T-helper 17 cell (primary cell): ENCODE measurements around the gene UGT1A4. TPM values are rescaled to one million over a fixed set of nuclear protein-coding genes. Genes with fewer than 3 reads are reported as not detected.
"Not testable (repeated sequence)": the region's sequence is repeated elsewhere in the genome, so short reads cannot be mapped to it uniquely, and the experiment has no call there.

Source experiments
- ATAC-seq: fragments of 150-1000 bp; cut with Tn5 transposase; 2 replicates; pipeline ENCODE4 v1.10.0; 2021; ENCODE audit warnings: mild to moderate bottlenecking, moderate library complexity
- DNase-seq, 3 donors: peaks; one replicate each; pipeline versions ENCODE4 v3.0.0 to v3.0.0-alpha.2; 2020 to 2021
- H3K9me3 ChIP-seq: one replicate; pipeline ENCODE4 v1.7.0; 2013; ENCODE audit warnings: low read length, mild to moderate bottlenecking; ENCODE audit not compliant: control insufficient read depth, poor library complexity, severe bottlenecking
- H3K27ac Mint-ChIP-seq: one replicate; pipeline ENCODE4 v1.8.0; 2022; ENCODE audit warnings: mild to moderate bottlenecking, moderate library complexity, mixed read lengths
- H3K27me3 Mint-ChIP-seq: one replicate; pipeline ENCODE4 v1.8.0; 2022; ENCODE audit warnings: mixed read lengths
- H3K36me3 Mint-ChIP-seq: one replicate; pipeline ENCODE4 v1.8.0; 2022; ENCODE audit warnings: low read depth, mixed read lengths
- H3K4me1 Mint-ChIP-seq: one replicate; pipeline ENCODE4 v1.8.0; 2022; ENCODE audit warnings: mild to moderate bottlenecking, mixed read lengths
- H3K4me3 Mint-ChIP-seq: one replicate; pipeline ENCODE4 v1.8.0; 2022; ENCODE audit warnings: mild to moderate bottlenecking, moderate library complexity, mixed read lengths
- total RNA-seq, 4 donors: library from RNA in 2 of 4; stranded (reverse) in 2 of 4; gene quantifications; one replicate each; pipeline ENCODE4 v1.2.3 and lab custom pipeline; 2022 to 2026

The UGT1A4 gene
- total RNA-seq, 2 donors from 2014 or later: not detected

- Mint-ChIP-seq H3K4me1 (no peaks in the 10 kb centered on the region), H3K27ac (no peak overlapping the region), H3K4me3 (no peak overlapping the region), H3K27me3 (peaks cover 40% of the 10 kb centered on the region), H3K36me3 (no peaks in the 10 kb centered on the region)
- no peaks in the 10 kb centered on the region for H3K9me3 ChIP-seq
- DNase-seq (no peak), ATAC-seq (no peak)
Observed at GRCh38 chr2:233746475-233747282, 28.1 kb downstream of the UGT1A4 start.

GRCh38 chr2:233747283-233747544 lies 28.7 kb downstream of the UGT1A4 start:
- Mint-ChIP-seq H3K4me3 (no peak overlapping the region), H3K27me3 (peaks cover 37% of the 10 kb centered on the region), H3K27ac (no peak overlapping the region), H3K4me1 (no peaks in the 10 kb centered on the region), H3K36me3 (no peaks in the 10 kb centered on the region)
- H3K9me3 ChIP-seq: no peaks in the 10 kb centered on the region
- DNase-seq (no peak), ATAC-seq (no peak)

GRCh38 chr2:233750689-233751088 lies 32.2 kb downstream of the UGT1A4 start:
- H3K4me3 Mint-ChIP-seq, H3K27ac Mint-ChIP-seq, DNase-seq, ATAC-seq, H3K36me3 Mint-ChIP-seq, H3K4me1 Mint-ChIP-seq, H3K9me3 ChIP-seq: not testable (repeated sequence)
- H3K27me3 Mint-ChIP-seq: peaks cover 34% of the 10 kb centered on the region

- not testable (repeated sequence) for H3K9me3 ChIP-seq, H3K27ac Mint-ChIP-seq, H3K36me3 Mint-ChIP-seq, ATAC-seq, H3K4me1 Mint-ChIP-seq, DNase-seq, H3K4me3 Mint-ChIP-seq
- H3K27me3 Mint-ChIP-seq: peaks cover 31% of the 10 kb centered on the region
Observed at GRCh38 chr2:233751212-233752009, 32.9 kb downstream of the UGT1A4 start.

- no peaks in the 10 kb centered on the region for H3K36me3 Mint-ChIP-seq
- no peak for DNase-seq
- H3K4me1 Mint-ChIP-seq: no peaks in the 10 kb centered on the region
- ATAC-seq: no peak
- peaks cover 12% of the 10 kb centered on the region for H3K27me3 Mint-ChIP-seq
- H3K27ac Mint-ChIP-seq: no peak overlapping the region
- no peak overlapping the region for H3K4me3 Mint-ChIP-seq
- no peaks in the 10 kb centered on the region for H3K9me3 ChIP-seq
Observed at GRCh38 chr2:233754872-233755611, 36.5 kb downstream of the UGT1A4 start.

- no peak for DNase-seq
- Mint-ChIP-seq H3K4me1 (no peaks in the 10 kb centered on the region), H3K36me3 (no peaks in the 10 kb centered on the region), H3K27me3 (peaks cover 19% of the 10 kb centered on the region), H3K4me3 (no peak overlapping the region), H3K27ac (no peak overlapping the region)
- ATAC-seq: no peak
- H3K9me3 ChIP-seq: no peaks in the 10 kb centered on the region
Observed at GRCh38 chr2:233756429-233757081, 38.0 kb downstream of the UGT1A4 start.

GRCh38 chr2:233758141-233758540 lies 39.6 kb downstream of the UGT1A4 start:
- no peak overlapping the region for H3K4me3 Mint-ChIP-seq
- no peak for ATAC-seq
- DNase-seq: no peak
- H3K4me1 Mint-ChIP-seq: no peaks in the 10 kb centered on the region
- no peaks in the 10 kb centered on the region for H3K9me3 ChIP-seq
- H3K27ac Mint-ChIP-seq: no peak overlapping the region
- no peaks in the 10 kb centered on the region for H3K36me3 Mint-ChIP-seq
- peaks cover 19% of the 10 kb centered on the region for H3K27me3 Mint-ChIP-seq

GRCh38 chr2:233758849-233759248 lies 40.3 kb downstream of the UGT1A4 start:
- no peaks in the 10 kb centered on the region for H3K36me3 Mint-ChIP-seq
- peaks cover 22% of the 10 kb centered on the region for H3K27me3 Mint-ChIP-seq
- H3K4me3 Mint-ChIP-seq: no peak overlapping the region
- DNase-seq (no peak), ATAC-seq (no peak)
- H3K9me3 ChIP-seq: no peaks in the 10 kb centered on the region
- no peak overlapping the region for H3K27ac Mint-ChIP-seq
- H3K4me1 Mint-ChIP-seq: no peaks in the 10 kb centered on the region

GRCh38 chr2:233760043-233760442 lies 41.5 kb downstream of the UGT1A4 start, which contains the start of gene UGT1A1:
UGT1A1 (plus strand) TSS chr2:233760270; CDS start chr2:233760288, 18 bp downstream.
- ATAC-seq (no peak), DNase-seq (no peak)
- no peaks in the 10 kb centered on the region for H3K9me3 ChIP-seq
- Mint-ChIP-seq H3K27ac (no peak within 1 kb of the TSS), H3K4me3 (no peak within 1 kb of the TSS), H3K27me3 (peaks cover 31% of the 10 kb centered on the region), H3K4me1 (no peaks in the 10 kb centered on the region), H3K36me3 (no peaks in the 10 kb centered on the region)

- no peaks in the 10 kb centered on the region for H3K9me3 ChIP-seq
- peaks cover 37% of the 10 kb centered on the region for H3K27me3 Mint-ChIP-seq
- ATAC-seq: no peak
- H3K27ac Mint-ChIP-seq: no peak overlapping the region
- no peaks in the 10 kb centered on the region for H3K4me1 Mint-ChIP-seq
- no peak overlapping the region for H3K4me3 Mint-ChIP-seq
- H3K36me3 Mint-ChIP-seq: peaks cover 2% of the 10 kb centered on the region
- DNase-seq: no peak
Observed at GRCh38 chr2:233761040-233761769, 42.7 kb downstream of the UGT1A4 start.

- Mint-ChIP-seq H3K4me1 (no peaks in the 10 kb centered on the region), H3K4me3 (no peak overlapping the region), H3K36me3 (peaks cover 3% of the 10 kb centered on the region), H3K27ac (no peak overlapping the region), H3K27me3 (peaks cover 60% of the 10 kb centered on the region)
- no peak for ATAC-seq
- H3K9me3 ChIP-seq: no peaks in the 10 kb centered on the region
- no peak for DNase-seq
Observed at GRCh38 chr2:233764264-233764663, 45.7 kb downstream of the UGT1A4 start.

- Mint-ChIP-seq H3K4me3 (no peak overlapping the region), H3K36me3 (peaks cover 4% of the 10 kb centered on the region), H3K4me1 (no peaks in the 10 kb centered on the region), H3K27ac (no peak overlapping the region), H3K27me3 (peaks cover 65% of the 10 kb centered on the region)
- no peaks in the 10 kb centered on the region for H3K9me3 ChIP-seq
- no peak for ATAC-seq
- no peak for DNase-seq
Observed at GRCh38 chr2:233764761-233765160, 46.2 kb downstream of the UGT1A4 start.
